ENCODE results near the gene EGR4. TPM values are rescaled to one million over a fixed set of nuclear protein-coding genes. Genes with fewer than 3 reads are reported as not detected.

Gene EGR4
- total and polyA plus RNA-seq, 5 donors = 0.48 TPM; not detected in 4

DNA sequence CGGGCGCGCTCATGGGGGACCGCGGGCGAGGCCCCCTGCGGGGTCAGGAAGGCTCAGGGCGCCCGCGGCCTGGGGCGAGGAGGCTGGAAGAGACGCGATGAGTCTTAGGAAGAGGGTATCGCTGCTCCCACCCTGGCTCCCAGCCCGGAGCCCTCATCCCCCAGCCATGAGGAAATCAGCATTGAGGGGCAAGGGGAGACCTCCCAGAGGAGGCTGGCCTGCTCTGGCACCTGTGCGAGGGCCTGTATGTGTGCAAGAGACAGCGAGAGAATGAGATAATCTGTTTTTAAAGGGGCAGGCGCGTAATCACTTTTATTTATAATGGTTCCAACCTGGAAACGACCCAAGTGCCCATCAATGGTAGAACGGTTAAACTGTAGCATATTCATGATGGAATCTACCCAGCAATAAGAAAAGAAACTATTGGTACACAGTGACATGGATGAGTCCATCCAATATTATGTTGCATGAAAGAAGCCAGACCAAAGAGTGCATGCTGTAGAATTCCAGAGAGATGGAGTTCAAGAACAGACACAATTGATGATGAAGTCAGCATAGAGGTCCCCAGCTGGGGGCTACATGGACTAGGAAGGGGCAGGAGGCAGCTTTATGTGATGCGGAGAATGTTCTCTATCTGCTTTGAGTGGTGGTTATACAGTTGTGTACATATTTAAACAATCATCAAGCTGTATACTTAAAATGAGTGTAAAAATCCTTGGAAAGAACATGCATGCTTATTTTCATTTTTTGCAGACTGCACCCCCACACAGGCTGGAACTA, 23.5 kb downstream of the EGR4 start:
- intact Hi-C loops (cut with DNase I) = no loop called here
- Histone ChIP-seq H3K27ac (ENCODE audit: low read length) (no peak overlapping the region), H3K4me3 (ENCODE audit: low read length) (peak overlapping the region; percentile 1), H3K4me1 (ENCODE audit: control insufficient read depth, insufficient read depth, low read length) (no peaks in the 10 kb centered on the region), H3K27me3 (ENCODE audit: control insufficient read depth, insufficient read depth) (no peaks in the 10 kb centered on the region), H3K9me3 (ENCODE audit: control insufficient read depth, low read length) (no peaks in the 10 kb centered on the region)
- ATAC-seq (no peak), DNase-seq (no peak)
- 23% methylated on average over 22 of the region's 22 CpGs for WGBS

GRCh38 chr2:73268830-73269685, 24.3 kb downstream of the EGR4 start:
- intact Hi-C loops (cut with DNase I) = no loop called here
- WGBS = 6% methylated on average over 113 of the region's 113 CpGs
- Histone ChIP-seq H3K27ac (ENCODE audit: low read length) (no peak overlapping the region), H3K4me1 (ENCODE audit: control insufficient read depth, insufficient read depth, low read length) (no peaks in the 10 kb centered on the region), H3K9me3 (ENCODE audit: control insufficient read depth, low read length) (no peaks in the 10 kb centered on the region), H3K4me3 (ENCODE audit: low read length) (peak overlapping the region; percentile 1), H3K27me3 (ENCODE audit: control insufficient read depth, insufficient read depth) (no peaks in the 10 kb centered on the region)
- ATAC-seq = peak in 1 of 2 donors; percentile 7
- DNase-seq = peak in 1 of 3 donors; percentile 56

DNA sequence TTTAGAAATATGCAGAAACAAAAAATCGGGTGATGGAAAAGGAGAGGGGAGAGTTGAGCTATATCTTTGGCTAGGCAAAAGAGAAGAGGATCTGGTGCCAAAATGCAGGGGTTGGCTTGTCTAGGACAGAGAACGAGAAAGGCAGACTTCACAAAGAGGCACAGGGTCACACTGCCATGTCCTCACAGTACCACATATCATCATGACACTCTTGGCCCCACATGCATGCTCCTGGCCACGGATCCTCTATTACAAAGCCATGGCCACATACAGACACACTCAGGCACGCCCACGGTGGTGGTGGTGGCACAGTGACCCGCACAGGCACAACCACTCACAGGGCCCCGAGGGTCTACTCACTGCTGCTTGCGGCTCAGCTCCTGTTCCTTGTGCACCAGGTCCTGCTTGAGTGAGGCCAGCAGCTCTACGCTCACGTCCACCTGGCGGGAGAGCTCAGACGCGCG, 24.9 kb downstream of the EGR4 start:
- Histone ChIP-seq H3K9me3 (ENCODE audit: control insufficient read depth, low read length) (no peaks in the 10 kb centered on the region), H3K27ac (ENCODE audit: low read length) (no peak overlapping the region), H3K4me1 (ENCODE audit: control insufficient read depth, insufficient read depth, low read length) (no peaks in the 10 kb centered on the region), H3K27me3 (ENCODE audit: control insufficient read depth, insufficient read depth) (no peaks in the 10 kb centered on the region), H3K4me3 (ENCODE audit: low read length) (no peak overlapping the region)
- ATAC-seq = no peak
- WGBS = 30% methylated on average over 14 of the region's 14 CpGs
- DNase-seq = no peak
- intact Hi-C loops (cut with DNase I) = no loop called here

- intact Hi-C loops (cut with DNase I) = no loop called here
- Histone ChIP-seq H3K27ac (ENCODE audit: low read length) (no peak overlapping the region), H3K4me1 (ENCODE audit: control insufficient read depth, insufficient read depth, low read length) (no peaks in the 10 kb centered on the region), H3K27me3 (ENCODE audit: control insufficient read depth, insufficient read depth) (no peaks in the 10 kb centered on the region), H3K4me3 (ENCODE audit: low read length) (no peak overlapping the region), H3K9me3 (ENCODE audit: control insufficient read depth, low read length) (no peaks in the 10 kb centered on the region)
- 95% methylated on average over 4 of the region's 4 CpGs for WGBS
- ATAC-seq = no peak
- DNase-seq = no peak
These were observed 26.3 kb downstream of the EGR4 start for GRCh38 chr2:73267008-73267407.

- Histone ChIP-seq H3K27ac (ENCODE audit: low read length) (no peak overlapping the region), H3K4me3 (ENCODE audit: low read length) (no peak overlapping the region), H3K9me3 (ENCODE audit: control insufficient read depth, low read length) (no peaks in the 10 kb centered on the region), H3K27me3 (ENCODE audit: control insufficient read depth, insufficient read depth) (no peaks in the 10 kb centered on the region), H3K4me1 (ENCODE audit: control insufficient read depth, insufficient read depth, low read length) (no peaks in the 10 kb centered on the region)
- 91% methylated on average over 26 of the region's 26 CpGs for WGBS
- intact Hi-C loops (cut with DNase I) = no loop called here
- no peak for ATAC-seq
- no peak for DNase-seq
These were observed 27.1 kb downstream of the EGR4 start for GRCh38 chr2:73266061-73266901.

DNA sequence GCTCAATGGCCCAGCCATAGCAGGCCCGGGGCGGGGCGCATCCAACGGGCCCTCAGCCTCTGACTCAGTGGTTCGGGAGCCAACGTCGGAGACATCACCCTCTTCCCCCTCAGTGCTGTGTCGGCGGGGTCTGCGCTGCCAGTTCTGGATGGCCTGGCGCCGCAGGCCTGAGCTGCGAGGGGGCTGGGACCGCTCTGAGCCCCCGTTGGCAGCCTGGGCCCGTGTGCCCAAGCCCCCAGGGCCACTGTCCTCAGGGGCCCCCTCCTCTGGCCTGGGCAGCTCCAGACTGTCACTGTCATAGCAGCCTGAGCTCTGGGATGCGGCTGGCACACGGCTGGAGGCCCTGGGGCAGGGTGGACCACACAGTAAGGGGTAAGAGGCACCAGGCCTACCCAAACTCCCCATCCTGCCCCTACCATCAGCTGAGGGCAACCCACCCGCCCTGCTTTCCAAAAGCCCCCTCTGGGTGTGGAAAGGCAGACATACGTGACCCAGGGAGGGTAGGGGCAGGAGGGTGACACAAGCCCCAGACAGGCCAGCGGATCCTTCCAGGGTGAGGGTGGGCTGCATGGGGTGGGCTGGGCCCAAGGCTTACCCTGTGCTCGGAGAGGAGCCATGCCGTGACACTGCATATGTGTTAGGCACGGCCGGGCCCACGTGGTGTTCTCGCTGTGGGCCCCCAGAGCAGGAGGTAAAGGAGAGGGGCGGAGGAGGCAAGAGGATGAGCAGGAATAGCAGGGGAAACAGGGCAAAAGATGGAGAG, 27.9 kb downstream of the EGR4 start:
- Histone ChIP-seq H3K27me3 (ENCODE audit: control insufficient read depth, insufficient read depth) (no peaks in the 10 kb centered on the region), H3K27ac (ENCODE audit: low read length) (no peak overlapping the region), H3K4me3 (ENCODE audit: low read length) (no peak overlapping the region), H3K4me1 (ENCODE audit: control insufficient read depth, insufficient read depth, low read length) (no peaks in the 10 kb centered on the region), H3K9me3 (ENCODE audit: control insufficient read depth, low read length) (no peaks in the 10 kb centered on the region)
- intact Hi-C loops (cut with DNase I) = no loop called here
- WGBS = 88% methylated on average over 28 of the region's 28 CpGs
- DNase-seq (no peak), ATAC-seq (no peak)

DNA sequence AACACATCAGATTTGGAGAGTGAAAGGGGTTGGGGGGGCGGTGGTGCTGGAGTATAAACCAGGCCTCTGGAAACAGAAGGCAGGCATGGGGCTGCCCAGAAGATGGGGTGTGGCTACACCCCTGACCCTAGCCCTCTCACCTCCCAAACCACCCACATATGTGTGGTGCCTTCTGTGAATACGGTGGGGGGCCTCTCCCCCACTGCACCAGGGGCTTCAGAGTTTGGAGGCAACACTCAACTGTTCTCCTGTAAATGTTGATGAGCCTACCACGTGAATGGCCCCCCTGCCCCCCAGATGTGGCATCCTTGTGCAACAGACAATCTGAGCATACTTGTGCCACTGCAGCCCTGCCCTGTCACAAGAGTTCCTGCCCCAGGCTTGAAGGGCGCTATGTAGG, 28.6 kb downstream of the EGR4 start:
- H3K9me3 ChIP-seq (ENCODE audit: control insufficient read depth, low read length) = no peaks in the 10 kb centered on the region
- no peaks in the 10 kb centered on the region for H3K4me1 ChIP-seq (ENCODE audit: control insufficient read depth, insufficient read depth, low read length)
- intact Hi-C loops (cut with DNase I) = no loop called here
- WGBS = 84% methylated on average over 4 of the region's 4 CpGs
- ATAC-seq (no peak), DNase-seq (no peak)
- no peak overlapping the region for H3K27ac ChIP-seq (ENCODE audit: low read length)
- H3K4me3 ChIP-seq (ENCODE audit: low read length) = no peak overlapping the region
- no peaks in the 10 kb centered on the region for H3K27me3 ChIP-seq (ENCODE audit: control insufficient read depth, insufficient read depth)

- ATAC-seq = no peak
- WGBS = 90% methylated on average over 15 of the region's 15 CpGs
- DNase-seq = no peak
These were observed 29.1 kb downstream of the EGR4 start for GRCh38 chr2:73264332-73264606.

DNA sequence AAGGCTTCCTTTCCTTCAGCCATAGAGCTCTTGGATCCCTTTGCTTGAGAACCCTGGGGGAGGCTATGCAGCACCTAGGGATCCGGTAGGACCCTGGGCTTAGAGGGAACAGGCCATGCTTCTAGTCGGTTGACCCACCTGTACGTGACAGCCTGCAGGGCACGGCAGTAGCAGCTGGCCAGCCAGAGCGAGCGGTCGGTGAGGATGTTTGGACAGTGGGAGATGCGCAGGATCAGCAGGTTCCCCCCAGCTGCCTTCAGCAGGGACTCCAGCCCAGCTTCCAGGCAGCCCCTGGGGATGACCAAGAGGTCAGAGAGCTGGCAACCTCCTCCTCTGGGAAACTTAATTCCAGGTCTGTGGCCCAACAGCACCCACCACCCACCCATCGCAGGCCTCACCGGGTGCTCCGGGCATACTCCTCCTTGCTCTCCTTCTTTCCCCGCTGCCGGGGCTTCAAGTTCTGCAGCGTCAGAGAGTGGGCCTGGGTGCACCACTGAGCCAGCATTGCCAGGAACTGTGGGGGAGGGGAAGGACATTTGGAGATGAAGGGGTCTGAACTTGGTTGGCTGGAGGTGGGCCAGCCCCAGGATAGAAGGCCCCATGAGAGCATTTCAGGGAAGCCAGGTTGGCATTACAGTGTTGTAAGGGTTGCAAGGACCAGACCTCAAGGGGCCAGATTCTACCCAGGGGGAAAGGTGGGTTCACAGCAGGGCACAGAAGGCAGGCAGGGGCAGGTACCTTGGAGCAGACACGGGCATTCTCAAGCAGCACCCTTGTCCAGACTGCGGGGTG, 29.6 kb downstream of the EGR4 start:
- H3K27me3 ChIP-seq (ENCODE audit: control insufficient read depth, insufficient read depth) = no peaks in the 10 kb centered on the region
- no peaks in the 10 kb centered on the region for H3K9me3 ChIP-seq (ENCODE audit: control insufficient read depth, low read length)
- no peak for DNase-seq
- no peak overlapping the region for H3K27ac ChIP-seq (ENCODE audit: low read length)
- 93% methylated on average over 16 of the region's 16 CpGs for WGBS
- intact Hi-C loops (cut with DNase I) = no loop called here
- no peak overlapping the region for H3K4me3 ChIP-seq (ENCODE audit: low read length)
- no peaks in the 10 kb centered on the region for H3K4me1 ChIP-seq (ENCODE audit: control insufficient read depth, insufficient read depth, low read length)
- no peak for ATAC-seq

More at GRCh38 chr2:73264332-73264606, 29.1 kb downstream of the EGR4 start:
- no peak overlapping the region for H3K27ac ChIP-seq (ENCODE audit: low read length)
- no peaks in the 10 kb centered on the region for H3K9me3 ChIP-seq (ENCODE audit: control insufficient read depth, low read length)
- no peaks in the 10 kb centered on the region for H3K27me3 ChIP-seq (ENCODE audit: control insufficient read depth, insufficient read depth)
- intact Hi-C loops (cut with DNase I) = no loop called here
- no peak overlapping the region for H3K4me3 ChIP-seq (ENCODE audit: low read length)
- no peaks in the 10 kb centered on the region for H3K4me1 ChIP-seq (ENCODE audit: control insufficient read depth, insufficient read depth, low read length)
